K562 (cell line): ENCODE results near the gene GHRH. TPM values are rescaled to one million over a fixed set of nuclear protein-coding genes. Genes with fewer than 3 reads are reported as not detected.

ENCODE experiments used
- HDAC2 ChIP-seq: fragments of 450-650 bp; IDR thresholded peaks from 2 replicates; pipeline ENCODE4 v1.6.1; 2016; ENCODE audit warnings: mild to moderate bottlenecking
- REST ChIP-seq, 2 experiments: fragments of 450-650 bp; formaldehyde crosslinking in 1 of 2; IDR thresholded peaks; 2 replicates each; pipeline versions ENCODE4 v1.4.0 to v1.6.1; 2014 to 2020; ENCODE audit warnings: mild to moderate bottlenecking in 2 of 2, borderline replicate concordance in 1 of 2, low read depth in 1 of 2
- YY1 ChIP-seq, 3 experiments: IDR thresholded peaks; 2 replicates each; pipeline ENCODE4 v1.6.1; 2011; ENCODE audit warnings: low read length in 2 of 3, mild to moderate bottlenecking in 2 of 3, moderate library complexity in 2 of 3, borderline replicate concordance in 1 of 3, control low read depth in 1 of 3, low read depth in 1 of 3; ENCODE audit not compliant: insufficient read depth in 3 of 3, insufficient replicate concordance in 2 of 3, control insufficient read depth in 1 of 3, insufficient read length in 1 of 3; ENCODE audit errors: extremely low read depth in 1 of 3
- ZNF449 ChIP-seq: fragments of 250-450 bp; sonication (Bioruptor Pico); IDR thresholded peaks from 2 replicates; pipeline ENCODE4 v1.8.0; 2022; ENCODE audit warnings: moderate library complexity, mild to moderate bottlenecking, inconsistent platforms
- polyA plus RNA-seq, 8 experiments: library from polyadenylated mRNA; depleted of rRNA in 4 of 8; stranded (reverse) in 5 of 8; unstranded in 3 of 8; fragments of >200 nt; fragmentation: Nextera tagmentation in 2 of 8; fragmentation: Illumina TruSeq in 1 of 8; extraction: Ambion mirVana in 2 of 8; extraction: Trizol in 1 of 8; gene quantifications; 2 replicates each; pipeline versions ENCODE4 v1.2.1 to v1.2.3, GENCODE V29; 2011 to 2014; ENCODE audit warnings: inconsistent platforms in 1 of 8, missing spikeins in 1 of 8
- total RNA-seq, 7 experiments: library from RNA; depleted of rRNA in 6 of 7; stranded (reverse); fragments of >200 nt in 6 of 7; fragmentation: Illumina TruSeq in 2 of 7; extraction: Trizol in 2 of 7; gene quantifications; 2 replicates each; pipeline versions ENCODE4 v1.2.1 to v1.2.3, GENCODE V29; 2011 to 2021; ENCODE audit warnings: low replicate concordance in 1 of 7

The GHRH gene
- total and polyA plus RNA-seq, 9 of the 15 experiments (the other 6 are each of a cell fraction or from before 2014, with no cell fraction given): not detected

GRCh38 chr20:37282556-37282955, 20.9 kb upstream of the GHRH start (continued):
- peak; percentile 56; the same call in 1 of the 2 replicates for TF ChIP-seq REST (IDR thresholded peaks at IDR 0.05; ENCODE audit: borderline replicate concordance)
- TF ChIP-seq REST (CRISPR knock-in tag; IDR thresholded peaks at IDR 0.05; ENCODE audit: low read depth): no peak
- TF ChIP-seq ZNF449 (CRISPR knock-in tag): no peak
- peak in 1 of 3 experiments; percentile 10 for TF ChIP-seq YY1 (IDR thresholded peaks at IDR 0.05; ENCODE audit: borderline replicate concordance in 1 of 3, control insufficient read depth in 1 of 3, extremely low read depth in 1 of 3, insufficient read depth in 3 of 3, insufficient read length in 1 of 3, insufficient replicate concordance in 2 of 3, low read depth in 1 of 3, low read length in 2 of 3)
- TF ChIP-seq HDAC2: peak; percentile 35; the same call in 1 of the 2 replicates
- TF ChIP-seq, all 486 proteins: peak for 10
